Measurements from ENCODE around the gene ACOT13.

Gene ACOT13

DNA sequence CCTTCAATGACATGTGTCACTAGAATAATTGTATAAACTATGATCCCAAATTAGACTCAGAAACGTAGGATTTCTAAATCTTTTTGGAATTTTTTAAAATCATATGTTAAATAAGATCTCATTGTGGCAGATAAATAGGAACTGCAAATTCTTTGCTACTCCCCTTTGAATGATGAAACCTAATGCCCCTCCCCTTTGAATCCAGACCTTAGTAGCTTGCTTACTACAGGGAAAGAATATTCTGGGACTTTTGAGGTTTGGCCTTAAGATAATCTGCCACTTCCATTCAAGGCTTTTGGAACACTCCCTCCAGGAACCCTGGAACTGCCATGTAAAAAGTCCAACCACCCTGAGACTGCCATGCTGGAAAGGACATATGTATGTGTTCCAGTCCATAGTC is 7.3 kb upstream of the ACOT13 start:
- TF ChIP-seq, protein P1, sequence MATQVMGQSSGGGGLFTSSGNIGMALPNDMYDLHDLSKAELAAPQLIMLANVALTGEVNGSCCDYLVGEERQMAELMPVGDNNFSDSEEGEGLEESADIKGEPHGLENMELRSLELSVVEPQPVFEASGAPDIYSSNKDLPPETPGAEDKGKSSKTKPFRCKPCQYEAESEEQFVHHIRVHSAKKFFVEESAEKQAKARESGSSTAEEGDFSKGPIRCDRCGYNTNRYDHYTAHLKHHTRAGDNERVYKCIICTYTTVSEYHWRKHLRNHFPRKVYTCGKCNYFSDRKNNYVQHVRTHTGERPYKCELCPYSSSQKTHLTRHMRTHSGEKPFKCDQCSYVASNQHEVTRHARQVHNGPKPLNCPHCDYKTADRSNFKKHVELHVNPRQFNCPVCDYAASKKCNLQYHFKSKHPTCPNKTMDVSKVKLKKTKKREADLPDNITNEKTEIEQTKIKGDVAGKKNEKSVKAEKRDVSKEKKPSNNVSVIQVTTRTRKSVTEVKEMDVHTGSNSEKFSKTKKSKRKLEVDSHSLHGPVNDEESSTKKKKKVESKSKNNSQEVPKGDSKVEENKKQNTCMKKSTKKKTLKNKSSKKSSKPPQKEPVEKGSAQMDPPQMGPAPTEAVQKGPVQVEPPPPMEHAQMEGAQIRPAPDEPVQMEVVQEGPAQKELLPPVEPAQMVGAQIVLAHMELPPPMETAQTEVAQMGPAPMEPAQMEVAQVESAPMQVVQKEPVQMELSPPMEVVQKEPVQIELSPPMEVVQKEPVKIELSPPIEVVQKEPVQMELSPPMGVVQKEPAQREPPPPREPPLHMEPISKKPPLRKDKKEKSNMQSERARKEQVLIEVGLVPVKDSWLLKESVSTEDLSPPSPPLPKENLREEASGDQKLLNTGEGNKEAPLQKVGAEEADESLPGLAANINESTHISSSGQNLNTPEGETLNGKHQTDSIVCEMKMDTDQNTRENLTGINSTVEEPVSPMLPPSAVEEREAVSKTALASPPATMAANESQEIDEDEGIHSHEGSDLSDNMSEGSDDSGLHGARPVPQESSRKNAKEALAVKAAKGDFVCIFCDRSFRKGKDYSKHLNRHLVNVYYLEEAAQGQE (IDR thresholded peaks at IDR 0.05; ENCODE audit: insufficient read depth in 1 of 2, low read depth in 2 of 2, low read length in 2 of 2) = no peak
- TF ChIP-seq SIN3A (IDR thresholded peaks at IDR 0.05; ENCODE audit: borderline replicate concordance, insufficient read depth, low read length) = no peak
- no peak for TF ChIP-seq FOXP2 (optimal IDR thresholded peaks at IDR 0.05; ENCODE audit: borderline replicate concordance, extremely low read depth, extremely low read length, insufficient read depth)
- TF ChIP-seq POLR2AphosphoS5 (IDR thresholded peaks at IDR 0.05; ENCODE audit: low read depth, low read length) = no peak
- no peak for TF ChIP-seq TAF1 (IDR thresholded peaks at IDR 0.05; ENCODE audit: borderline replicate concordance, insufficient read depth, low read length)

DNA sequence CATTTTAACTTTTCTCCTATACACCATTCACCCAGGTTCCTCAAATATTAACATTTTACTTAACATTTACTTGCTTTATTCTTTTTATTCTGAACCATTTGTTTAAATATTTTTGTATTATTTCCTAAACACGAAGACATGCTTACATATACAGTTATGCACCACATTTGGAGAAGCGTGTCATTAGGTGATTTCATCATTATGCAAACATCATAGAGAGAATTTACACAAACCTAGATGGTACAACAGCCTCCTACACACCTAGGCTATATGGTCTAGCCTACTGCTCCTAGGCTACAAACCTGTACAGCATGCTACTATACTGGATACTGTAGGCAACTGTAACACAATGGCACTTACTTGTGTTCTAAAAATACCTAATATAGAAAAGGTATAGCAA is 6.8 kb upstream of the ACOT13 start:
- no peak for TF ChIP-seq POLR2AphosphoS5 (IDR thresholded peaks at IDR 0.05; ENCODE audit: low read depth, low read length)

DNA sequence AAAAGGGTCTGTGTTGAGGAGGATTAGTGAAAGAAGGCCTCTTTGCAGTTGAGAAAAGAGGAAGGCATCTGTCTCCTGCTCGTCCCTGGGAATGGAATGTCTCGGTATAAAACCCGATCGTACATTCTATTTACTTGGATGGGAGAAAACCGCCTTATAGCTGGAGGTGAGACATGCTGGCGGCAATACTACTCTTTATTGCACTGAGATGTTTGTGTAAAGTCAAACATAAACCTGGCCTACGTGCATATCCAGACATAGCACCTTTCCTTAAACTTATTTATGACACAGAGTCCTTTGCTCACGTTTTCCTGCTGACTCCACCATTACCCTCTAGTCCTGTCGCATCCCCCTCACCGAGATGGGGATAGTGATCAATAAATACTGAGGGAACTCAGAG is 4.6 kb upstream of the ACOT13 start:
- TF ChIP-seq POLR2AphosphoS5 (IDR thresholded peaks at IDR 0.05; ENCODE audit: low read depth, low read length) (no peak), SIN3A (IDR thresholded peaks at IDR 0.05; ENCODE audit: borderline replicate concordance, insufficient read depth, low read length) (no peak), TAF1 (IDR thresholded peaks at IDR 0.05; ENCODE audit: borderline replicate concordance, insufficient read depth, low read length) (no peak)
- TF ChIP-seq, protein P1 (IDR thresholded peaks at IDR 0.05; ENCODE audit: insufficient read depth in 1 of 2, low read depth in 2 of 2, low read length in 2 of 2) = no peak

DNA sequence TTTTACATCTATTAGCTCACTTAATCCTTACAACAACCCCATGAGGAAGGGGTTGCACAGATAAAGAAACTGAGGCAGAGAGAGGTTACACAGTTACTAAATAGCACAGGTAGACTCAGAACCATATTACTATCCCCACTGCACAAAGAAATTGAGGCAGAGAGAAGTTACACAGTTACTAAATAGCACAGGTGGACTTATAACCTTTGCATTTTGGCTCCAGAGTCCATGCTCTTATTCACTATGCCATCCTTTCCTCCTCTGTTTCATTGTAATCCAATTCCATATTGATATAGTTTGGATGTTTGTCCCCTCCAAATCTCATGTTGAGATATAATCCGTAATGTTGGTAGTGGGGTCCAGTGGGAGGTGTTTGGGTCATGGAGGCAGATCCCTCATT is 3.7 kb upstream of the ACOT13 start:
- TF ChIP-seq, protein P1 (IDR thresholded peaks at IDR 0.05; ENCODE audit: insufficient read depth in 1 of 2, low read depth in 2 of 2, low read length in 2 of 2) = no peak
- TF ChIP-seq FOXP2 (optimal IDR thresholded peaks at IDR 0.05; ENCODE audit: borderline replicate concordance, extremely low read depth, extremely low read length, insufficient read depth) (no peak), POLR2AphosphoS5 (IDR thresholded peaks at IDR 0.05; ENCODE audit: low read depth, low read length) (no peak), SIN3A (IDR thresholded peaks at IDR 0.05; ENCODE audit: borderline replicate concordance, insufficient read depth, low read length) (no peak), TAF1 (IDR thresholded peaks at IDR 0.05; ENCODE audit: borderline replicate concordance, insufficient read depth, low read length) (no peak)

DNA sequence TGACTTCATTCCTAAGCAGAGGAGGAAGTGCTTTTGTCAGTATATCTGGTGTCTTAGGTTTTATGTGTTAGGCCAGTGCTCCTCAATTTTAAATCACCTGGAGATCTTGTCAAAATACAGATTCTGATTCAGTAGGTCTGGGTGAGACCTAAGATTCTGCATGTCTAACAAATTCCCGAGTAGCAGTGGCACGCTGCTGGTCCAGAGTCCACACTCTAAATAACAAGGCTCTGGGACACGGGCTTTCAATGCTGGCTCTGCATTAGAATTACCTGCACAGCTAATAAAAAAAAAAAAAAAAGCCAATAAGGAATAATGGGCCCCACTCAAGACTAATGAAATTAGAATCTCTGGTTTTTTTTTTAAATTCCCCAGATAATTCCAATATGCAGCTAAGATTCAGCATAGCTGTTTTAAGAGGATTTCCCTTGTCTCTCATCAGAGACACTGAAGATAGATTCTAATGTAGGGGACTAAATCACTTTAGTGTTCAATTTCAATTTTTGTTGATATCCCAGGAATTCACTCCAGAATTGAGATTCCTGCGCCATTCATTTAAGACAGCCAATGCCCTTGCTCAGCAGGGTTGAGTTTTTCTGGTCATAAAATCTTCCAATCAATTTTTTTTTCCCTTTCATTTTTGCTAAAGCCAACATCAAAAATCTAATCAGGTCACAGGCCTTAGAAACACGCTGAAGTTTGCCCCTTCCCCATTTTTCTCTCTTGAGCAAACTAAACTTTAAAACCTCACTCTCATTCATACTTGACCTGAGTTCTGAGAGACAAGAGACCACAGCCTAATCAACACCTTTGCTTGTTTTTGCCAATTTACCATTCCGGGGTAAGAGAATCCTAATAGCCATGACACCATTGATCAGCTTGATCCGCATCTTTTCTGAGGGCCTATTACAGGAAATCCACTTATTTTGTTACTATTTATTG is 2.6 kb upstream of the ACOT13 start:
- TF ChIP-seq, protein P1 (IDR thresholded peaks at IDR 0.05; ENCODE audit: insufficient read depth in 1 of 2, low read depth in 2 of 2, low read length in 2 of 2) = no peak
- TF ChIP-seq FOXP2 (optimal IDR thresholded peaks at IDR 0.05; ENCODE audit: borderline replicate concordance, extremely low read depth, extremely low read length, insufficient read depth) (no peak), POLR2AphosphoS5 (IDR thresholded peaks at IDR 0.05; ENCODE audit: low read depth, low read length) (no peak), SIN3A (IDR thresholded peaks at IDR 0.05; ENCODE audit: borderline replicate concordance, insufficient read depth, low read length) (no peak), TAF1 (IDR thresholded peaks at IDR 0.05; ENCODE audit: borderline replicate concordance, insufficient read depth, low read length) (no peak)
